OCI-LY7 (cell line): ENCODE data around the gene SLC12A3.

Experiments used
- EZH2phosphoT487 ChIP-seq: fragments of 200-600 bp; sonication (generic); IDR thresholded peaks from 2 replicates; pipeline ENCODE4 v1.6.1; 2018; ENCODE audit warnings: low read depth, borderline replicate concordance, mild to moderate bottlenecking, mixed run types, antibody characterized with exemption, low read length, moderate library complexity, mixed read lengths
- TF ChIP-seq, protein P1 (sequence below): fragments of 200-600 bp; sonication (generic); conservative IDR thresholded peaks from 2 replicates; pipeline ENCODE4 v1.5.1; 2014; ENCODE audit warnings: mild to moderate bottlenecking, antibody characterized with exemption, low read length, moderate library complexity, mixed read lengths

DNA sequence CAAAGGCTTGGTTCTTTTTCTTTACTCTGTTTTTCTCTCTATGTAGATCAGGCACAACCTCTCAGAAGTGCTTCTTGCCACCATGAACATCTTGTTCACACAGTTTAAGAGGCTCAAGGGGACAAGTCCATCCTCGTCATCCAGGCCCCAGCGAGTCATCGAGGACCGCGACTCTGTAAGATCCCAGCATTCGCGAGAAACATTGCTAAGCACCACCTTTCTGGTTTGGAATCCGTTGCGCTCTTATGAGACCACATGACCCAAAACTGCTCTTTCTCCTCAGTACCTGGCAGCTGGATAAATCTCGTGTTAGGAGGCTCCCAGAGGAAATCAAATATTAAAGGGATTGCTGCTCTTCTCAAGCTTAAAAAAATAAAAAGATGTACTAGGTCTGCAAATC, 23.3 kb upstream of the SLC12A3 start:
- TF ChIP-seq, protein P1, sequence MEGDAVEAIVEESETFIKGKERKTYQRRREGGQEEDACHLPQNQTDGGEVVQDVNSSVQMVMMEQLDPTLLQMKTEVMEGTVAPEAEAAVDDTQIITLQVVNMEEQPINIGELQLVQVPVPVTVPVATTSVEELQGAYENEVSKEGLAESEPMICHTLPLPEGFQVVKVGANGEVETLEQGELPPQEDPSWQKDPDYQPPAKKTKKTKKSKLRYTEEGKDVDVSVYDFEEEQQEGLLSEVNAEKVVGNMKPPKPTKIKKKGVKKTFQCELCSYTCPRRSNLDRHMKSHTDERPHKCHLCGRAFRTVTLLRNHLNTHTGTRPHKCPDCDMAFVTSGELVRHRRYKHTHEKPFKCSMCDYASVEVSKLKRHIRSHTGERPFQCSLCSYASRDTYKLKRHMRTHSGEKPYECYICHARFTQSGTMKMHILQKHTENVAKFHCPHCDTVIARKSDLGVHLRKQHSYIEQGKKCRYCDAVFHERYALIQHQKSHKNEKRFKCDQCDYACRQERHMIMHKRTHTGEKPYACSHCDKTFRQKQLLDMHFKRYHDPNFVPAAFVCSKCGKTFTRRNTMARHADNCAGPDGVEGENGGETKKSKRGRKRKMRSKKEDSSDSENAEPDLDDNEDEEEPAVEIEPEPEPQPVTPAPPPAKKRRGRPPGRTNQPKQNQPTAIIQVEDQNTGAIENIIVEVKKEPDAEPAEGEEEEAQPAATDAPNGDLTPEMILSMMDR, result no peak
- TF ChIP-seq EZH2phosphoT487, result no peak
